Fibroblast of skin of left quadriceps (primary cell): Measurements from ENCODE around the gene SLAMF9.
A peak's percentile ranks its signal among the peaks of the same experiment; 100 is the strongest.

ENCODE experiments used
- DNase-seq, 2 experiments: peaks; one replicate each; pipeline ENCODE4 v3.0.0-alpha.2; 2013; ENCODE audit warnings: low read depth in 2 of 2

Gene SLAMF9

DNA sequence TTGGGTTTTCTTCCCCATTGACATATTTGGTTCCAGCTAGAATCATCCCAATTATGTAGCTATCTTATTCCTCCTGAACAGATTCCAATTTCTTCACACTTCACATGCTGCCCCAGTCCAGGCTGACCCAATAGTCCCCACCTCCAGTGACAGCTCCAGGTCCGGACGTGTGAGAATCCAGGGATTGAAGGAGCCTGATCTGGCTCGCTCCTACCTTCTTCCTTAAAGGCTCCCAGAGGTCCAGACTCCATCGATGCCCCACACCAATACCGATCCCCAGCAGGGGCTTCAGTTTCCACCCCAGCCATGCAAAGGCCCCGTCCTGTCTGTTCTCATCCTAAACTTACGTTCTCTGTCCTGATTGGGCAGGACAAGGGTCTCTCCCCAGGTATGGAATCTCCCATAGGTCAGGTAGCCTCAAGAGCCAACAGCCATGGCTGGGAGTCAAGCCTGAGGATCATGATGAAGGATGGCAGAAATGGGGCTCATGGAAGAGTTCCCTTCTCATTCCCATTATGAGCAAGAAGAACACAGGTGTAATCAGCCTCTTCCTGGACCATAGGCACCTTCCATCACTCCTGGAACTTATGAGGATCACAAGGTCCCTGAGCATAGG lies 20.4 kb upstream of the SLAMF9 start:
- DNase-seq: no peak

DNA sequence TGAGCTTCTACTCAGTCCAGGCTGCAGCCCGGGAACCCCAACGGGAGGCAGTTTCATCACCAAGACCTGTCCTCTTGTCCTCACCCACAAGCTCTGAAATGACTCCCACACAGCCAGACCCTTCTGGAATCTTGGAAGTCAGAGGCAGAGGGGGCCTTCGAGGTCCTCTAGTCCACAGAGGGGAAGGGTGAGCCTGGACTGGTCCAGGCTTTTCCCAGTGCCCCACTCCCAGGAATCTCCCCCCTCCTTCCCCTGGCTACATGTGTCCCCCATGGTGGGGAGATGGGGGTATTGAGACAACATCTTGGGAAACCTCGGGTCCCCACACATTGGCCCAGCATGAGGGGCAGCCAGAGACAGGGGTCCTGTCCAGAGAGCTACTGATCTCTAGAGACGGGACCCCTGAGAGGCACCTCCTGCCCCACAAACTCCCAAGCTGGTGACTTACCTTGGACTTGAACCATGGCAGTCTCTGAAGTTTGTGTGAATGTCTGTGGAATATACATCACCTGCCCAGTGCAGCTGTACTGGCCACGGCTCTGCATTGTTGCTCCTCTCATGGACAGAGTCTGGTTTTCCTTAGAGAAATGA lies 19.4 kb upstream of the SLAMF9 start:
- DNase-seq: no peak

DNA sequence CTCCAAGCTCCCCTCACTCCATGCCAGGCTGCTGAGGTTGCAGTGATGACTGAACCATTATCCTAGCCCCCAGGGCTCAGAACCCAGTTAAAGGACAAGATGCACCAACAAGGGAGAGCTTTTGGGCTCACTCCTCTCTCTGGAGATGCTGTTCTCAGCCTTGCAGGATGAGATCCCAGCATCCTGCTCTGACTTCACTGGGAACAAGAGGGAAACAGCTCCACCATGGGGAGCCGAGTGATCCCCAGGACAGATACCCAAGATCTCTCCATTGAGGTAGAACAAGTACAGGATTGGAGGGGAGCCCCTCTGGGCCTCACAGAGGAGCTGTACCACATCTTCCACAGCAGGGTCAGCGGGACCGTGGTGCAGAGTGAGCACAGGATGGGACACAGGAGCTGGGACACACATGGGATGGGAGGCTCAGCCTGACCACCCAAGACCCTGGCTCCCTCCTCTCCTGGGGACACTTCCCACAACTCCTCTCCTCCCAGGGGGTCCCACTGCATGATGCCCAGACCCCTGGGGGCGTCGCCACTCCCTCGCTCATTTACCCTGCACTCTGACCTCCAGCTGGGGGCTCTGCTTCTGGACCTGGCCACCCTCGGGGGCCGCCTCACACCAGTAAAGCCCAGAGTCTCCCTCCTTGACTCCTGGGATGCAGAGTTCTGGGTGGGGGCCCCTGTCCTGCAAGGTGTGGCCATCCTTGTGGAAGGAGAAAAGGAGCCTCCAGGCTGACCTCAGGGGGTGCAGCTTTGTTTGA lies 18.6 kb upstream of the SLAMF9 start:
- DNase-seq: no peak

- no peak for DNase-seq
These were observed 16.9 kb upstream of the SLAMF9 start for GRCh38 chr1:159970932-159971342.

DNA sequence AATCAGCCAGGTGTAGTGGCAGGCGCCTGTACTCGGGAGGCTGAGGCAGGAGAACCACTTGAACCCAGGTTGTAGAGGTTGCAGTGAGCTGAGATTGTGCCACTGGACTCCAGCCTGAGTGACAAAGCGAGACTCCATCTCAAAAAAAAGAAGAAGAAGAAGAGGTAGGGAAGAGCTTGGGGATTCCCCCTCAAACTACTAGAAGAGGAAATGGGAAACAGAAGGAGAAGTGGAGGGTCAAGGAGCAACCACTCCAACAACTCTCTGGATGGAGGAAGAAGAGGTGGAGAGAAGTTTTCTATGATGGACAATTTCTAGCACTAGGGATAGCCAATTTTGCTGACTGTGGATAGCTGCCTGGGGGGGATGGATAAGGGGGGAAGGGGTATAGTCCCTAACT lies 14.9 kb upstream of the SLAMF9 start:
- no peak for DNase-seq

GRCh38 chr1:159965263-159965662 lies 11.2 kb upstream of the SLAMF9 start:
- DNase-seq: no peak

DNA sequence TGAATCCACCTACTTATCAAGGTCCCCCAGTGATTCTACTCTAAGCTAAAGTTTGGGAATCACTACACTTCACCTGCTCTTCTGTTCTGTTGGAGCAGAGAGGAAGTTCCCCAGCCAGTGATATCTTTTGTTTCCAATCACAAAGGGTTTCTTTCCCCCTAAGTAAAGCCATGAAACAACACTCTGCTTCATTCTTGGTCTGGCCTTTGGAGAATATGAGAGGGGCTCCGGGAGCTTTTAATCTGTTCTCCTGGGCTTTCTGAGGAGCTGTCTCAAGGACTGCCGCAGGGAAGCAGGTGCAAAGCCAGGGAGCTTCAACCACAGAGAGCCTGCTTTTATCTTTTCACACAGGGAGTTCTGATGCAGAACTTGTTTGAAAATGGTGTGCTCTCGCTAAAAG lies 10.1 kb upstream of the SLAMF9 start:
- DNase-seq: no peak

- DNase-seq: no peak
These were observed 8.1 kb upstream of the SLAMF9 start for GRCh38 chr1:159962176-159962575.

DNA sequence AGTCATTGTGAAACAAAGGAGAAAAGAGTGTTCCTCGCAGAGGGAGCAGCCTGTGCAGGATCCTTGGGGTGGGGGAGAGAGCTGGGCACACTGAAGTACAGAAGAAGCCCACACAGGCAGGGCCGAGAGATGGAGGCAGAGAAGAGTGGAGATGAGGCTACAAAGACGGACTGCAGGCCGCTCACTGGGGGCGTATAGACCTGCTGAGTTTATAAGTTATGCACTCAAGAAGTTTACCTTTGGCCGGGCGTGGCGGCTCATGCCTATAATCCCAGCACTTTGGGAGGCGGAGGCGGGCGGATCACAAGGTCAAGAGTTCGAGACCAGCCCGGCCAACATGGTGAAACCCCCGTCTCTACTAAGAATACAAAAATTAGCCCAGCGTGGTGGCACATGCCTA lies 7.6 kb upstream of the SLAMF9 start:
- DNase-seq: no peak

- peak; percentile 69 to 75 for DNase-seq
These were observed 6.8 kb upstream of the SLAMF9 start for GRCh38 chr1:159960721-159961381.

DNA sequence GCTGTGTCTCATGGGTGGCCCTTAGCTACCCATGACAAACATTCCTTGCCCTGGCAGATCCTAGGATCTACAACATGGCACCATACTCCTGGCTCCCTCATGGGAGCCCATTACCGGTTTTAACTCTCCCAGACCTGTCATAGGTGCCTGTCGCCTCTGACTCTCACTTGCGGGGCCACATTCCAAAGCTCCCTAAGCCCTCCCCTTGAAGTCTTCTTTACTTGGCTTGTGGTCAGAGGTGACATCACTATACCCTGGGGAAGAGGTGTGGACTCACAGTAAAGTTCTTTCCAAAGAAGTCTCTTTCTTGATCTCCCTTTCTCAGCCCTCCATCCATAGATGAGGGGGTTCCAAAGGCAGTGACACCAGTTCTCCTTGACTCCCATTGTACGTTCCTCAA lies 5.4 kb upstream of the SLAMF9 start:
- DNase-seq: no peak

- DNase-seq: no peak
These were observed 4.8 kb upstream of the SLAMF9 start for GRCh38 chr1:159958719-159959380.

- DNase-seq: no peak
These were observed 3.8 kb upstream of the SLAMF9 start for GRCh38 chr1:159957824-159958268.

DNA sequence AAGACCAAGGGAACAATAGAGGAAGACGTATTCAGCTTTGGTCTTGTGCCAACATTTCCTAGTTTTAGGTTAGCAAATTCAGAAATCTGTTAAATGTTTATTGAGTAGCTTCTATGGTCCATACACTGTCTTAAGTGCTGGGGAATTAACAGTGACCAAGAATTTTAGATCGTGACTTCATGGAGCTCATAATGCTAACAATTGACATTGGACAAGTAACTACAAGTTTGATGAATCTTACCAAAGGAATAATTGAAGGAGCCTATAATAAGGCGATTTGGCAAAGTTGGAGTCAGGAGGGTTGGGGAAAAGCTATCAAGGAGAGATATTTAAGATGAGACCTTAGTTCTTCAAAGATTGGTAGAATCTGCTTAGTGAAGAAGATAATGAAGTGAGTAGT lies 1.4 kb upstream of the SLAMF9 start:
- no peak for DNase-seq

DNA sequence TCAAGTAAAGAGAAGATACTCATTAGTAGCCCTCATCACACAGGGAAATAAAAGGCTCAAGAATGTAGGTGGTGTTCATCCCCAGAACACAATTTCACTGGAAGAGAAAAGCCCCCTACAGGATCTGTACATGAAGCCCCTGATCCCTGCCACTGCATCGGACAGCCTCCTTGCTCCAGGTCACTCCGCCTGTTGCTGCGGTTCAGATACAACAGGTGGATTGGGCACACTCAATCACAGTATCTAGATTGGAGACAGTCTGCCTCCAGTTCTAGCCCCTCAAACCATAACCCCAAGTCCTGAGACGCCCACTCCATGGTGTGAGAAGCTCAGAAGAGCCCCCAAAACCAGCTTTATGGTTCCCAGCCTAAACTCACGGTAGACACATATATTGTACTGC lies 1.1 kb downstream of the SLAMF9 start:
- DNase-seq: no peak

DNA sequence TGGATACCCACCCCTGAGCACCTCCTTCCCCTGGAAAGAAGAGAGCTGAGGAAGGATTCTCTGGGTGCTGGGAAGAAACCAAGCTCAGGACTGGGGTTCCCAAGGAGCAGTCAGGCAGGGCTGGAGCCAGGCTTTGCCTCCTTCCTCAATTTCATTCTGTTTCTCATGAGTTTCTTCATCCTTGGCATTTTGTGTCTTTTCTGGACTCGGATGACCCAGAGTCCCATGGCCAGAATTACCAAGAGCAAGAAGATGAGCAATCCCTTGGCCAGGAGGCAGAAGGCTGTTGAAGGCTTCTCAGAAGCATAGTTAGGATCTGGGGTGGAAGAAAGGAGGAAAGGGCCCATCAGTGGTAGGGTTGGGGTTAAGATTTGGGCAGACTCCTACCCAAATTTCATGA lies 2.5 kb downstream of the SLAMF9 start:
- no peak for DNase-seq

- no peak for DNase-seq
These were observed 3.0 kb downstream of the SLAMF9 start for GRCh38 chr1:159951016-159951415.

DNA sequence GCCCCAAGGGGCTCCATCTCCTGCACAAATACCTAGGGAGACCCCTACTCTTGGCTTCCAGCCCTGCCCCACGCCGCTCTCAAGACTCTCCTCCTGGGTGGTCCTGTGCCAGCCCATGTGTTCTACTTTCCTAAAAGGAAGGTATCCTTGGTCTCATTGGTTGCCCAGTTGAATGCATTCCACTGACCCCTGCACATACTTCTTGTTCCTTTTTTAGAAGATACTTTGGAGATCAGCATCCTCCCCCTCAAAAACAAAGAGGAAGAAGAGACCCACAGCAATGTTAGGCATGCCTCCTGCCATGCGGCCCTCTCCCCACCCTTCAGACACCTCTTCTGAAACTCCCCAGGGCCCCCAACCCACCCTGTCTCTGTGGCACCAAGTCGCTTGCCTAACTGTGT lies 4.1 kb downstream of the SLAMF9 start:
- DNase-seq: no peak

DNA sequence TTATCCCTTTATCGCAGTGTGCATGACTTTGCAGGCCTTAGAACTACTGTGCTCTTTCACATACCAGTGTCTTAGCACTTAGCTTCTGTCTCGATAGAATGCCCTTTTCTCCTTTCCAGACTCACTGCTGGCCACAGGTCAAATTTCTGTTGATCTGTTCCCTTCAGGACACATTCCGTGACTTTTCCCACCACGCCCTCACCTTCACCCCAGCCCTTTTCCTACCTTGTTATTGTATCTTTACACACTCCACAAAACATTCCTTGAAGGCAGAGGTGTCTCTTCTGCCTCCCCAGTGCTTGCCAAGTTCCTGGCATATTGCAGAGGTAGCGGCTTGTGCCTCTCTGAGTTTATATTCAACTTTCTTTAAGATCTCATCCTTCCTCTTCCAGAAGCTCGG lies 4.9 kb downstream of the SLAMF9 start:
- DNase-seq: no peak

DNA sequence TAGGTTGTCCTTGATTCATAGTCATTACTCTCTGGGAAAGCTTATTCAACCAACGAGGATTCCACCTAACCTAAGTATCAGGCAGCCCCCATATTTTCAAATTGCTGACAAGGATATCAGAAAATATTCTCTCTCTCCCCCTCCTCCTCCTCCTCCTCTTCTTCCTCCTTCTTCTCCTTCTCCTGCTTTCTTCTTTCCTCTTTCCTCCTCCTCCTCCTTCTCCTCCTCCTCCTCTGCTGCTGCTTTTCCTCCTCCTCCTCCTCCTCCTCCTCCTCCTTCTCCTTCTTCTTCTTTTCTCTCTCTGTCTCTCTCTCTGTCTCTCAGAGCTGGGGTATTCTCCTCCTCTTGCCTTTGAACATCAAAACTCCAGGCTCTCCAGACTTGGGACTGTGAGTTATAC lies 6.1 kb downstream of the SLAMF9 start:
- no peak for DNase-seq

- DNase-seq: no peak
These were observed 7.5 kb downstream of the SLAMF9 start for GRCh38 chr1:159946242-159947187.
